ENCODE measurements around the gene MIER2.

MIER2 gene

GRCh38 chr19:309206-309565 is 35.4 kb downstream of the MIER2 start:
- Histone ChIP-seq H3K9ac (no peak overlapping the region), H3K4me2 (no peak overlapping the region), H3K27me3 (no peaks in the 10 kb centered on the region), H3K27ac (no peak overlapping the region), H3K4me3 (no peak overlapping the region), H4K20me1 (peaks cover 0 to 38% (median 0%) of the 10 kb centered on the region in 11 experiments; a peak in 7 of 22 replicates), H3K4me1 (peaks cover 0 to 8% (median 2%) of the 10 kb centered on the region in 10 experiments; a peak in 4 of 20 replicates), H3K9me3 (replicated peaks in 1 of 11) (no peaks in the 10 kb centered on the region), H3K36me3 (peaks cover 20 to 81% (median 46%) of the 10 kb centered on the region in 11 experiments; a peak in 21 of 22 replicates)
- no peak for TF ChIP-seq Cebpa-rat (IDR thresholded peaks at IDR 0.05)

DNA sequence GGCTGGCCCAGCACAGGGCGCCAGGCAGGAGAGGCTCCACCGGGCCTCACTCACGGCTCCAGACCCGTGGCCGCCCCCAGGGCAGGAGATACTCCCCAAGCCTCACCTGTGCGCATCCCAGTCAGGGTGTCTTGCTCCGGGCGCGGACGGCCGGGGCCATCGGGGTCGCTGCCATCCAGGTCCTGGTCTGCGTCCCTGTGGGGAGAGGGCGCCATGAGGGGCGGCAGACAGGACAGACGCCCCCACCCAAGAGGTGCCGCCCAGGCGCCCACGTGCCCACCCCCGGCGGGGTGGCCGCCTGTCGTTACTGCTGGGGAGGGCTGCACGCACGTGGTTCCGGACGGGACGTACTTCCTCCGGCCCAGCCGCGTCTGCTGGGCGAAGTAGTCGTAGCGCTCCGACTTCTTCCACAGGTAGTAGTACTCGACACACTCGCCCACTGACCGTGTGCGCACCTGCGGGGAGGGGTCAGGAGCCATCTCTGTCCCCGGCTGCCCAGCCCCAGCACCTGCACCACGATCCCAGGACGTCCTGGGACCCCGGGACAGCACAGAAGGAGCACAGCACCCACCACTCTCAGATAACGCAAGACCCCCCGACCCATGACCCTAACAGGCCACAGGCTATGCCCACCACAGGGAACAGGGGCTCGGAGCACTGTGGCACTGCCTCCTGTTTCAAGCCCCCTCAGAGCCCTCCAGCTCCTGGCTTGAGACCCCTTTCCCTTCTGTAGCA is 36.0 kb downstream of the MIER2 start:
- Histone ChIP-seq H3K4me3 (no peak overlapping the region), H3K9me3 (replicated peaks in 1 of 11) (no peaks in the 10 kb centered on the region), H3K27me3 (no peaks in the 10 kb centered on the region), H3K4me2 (no peak overlapping the region), H3K27ac (no peak overlapping the region), H3K36me3 (peaks cover 20 to 76% (median 44%) of the 10 kb centered on the region in 11 experiments; a peak in 21 of 22 replicates), H3K4me1 (peaks cover 0 to 4% (median 1%) of the 10 kb centered on the region in 10 experiments; a peak in 4 of 20 replicates), H3K9ac (no peak overlapping the region), H4K20me1 (peaks cover 0 to 38% (median 0%) of the 10 kb centered on the region in 11 experiments; a peak in 7 of 22 replicates)
- TF ChIP-seq Cebpa-rat (IDR thresholded peaks at IDR 0.05), result no peak

- Histone ChIP-seq H3K27me3 (no peaks in the 10 kb centered on the region), H3K27ac (no peak overlapping the region), H4K20me1 (peaks cover 0 to 38% (median 0%) of the 10 kb centered on the region in 11 experiments; a peak in 6 of 22 replicates), H3K4me2 (no peak overlapping the region), H3K4me3 (no peak overlapping the region), H3K4me1 (no peaks in the 10 kb centered on the region), H3K9ac (no peak overlapping the region), H3K36me3 (peaks cover 20 to 69% (median 44%) of the 10 kb centered on the region in 11 experiments; a peak in 21 of 22 replicates), H3K9me3 (replicated peaks in 1 of 11) (no peaks in the 10 kb centered on the region)
- no peak for TF ChIP-seq Cebpa-rat (IDR thresholded peaks at IDR 0.05)
Observed at GRCh38 chr19:307793-308420, 36.7 kb downstream of the MIER2 start.

DNA sequence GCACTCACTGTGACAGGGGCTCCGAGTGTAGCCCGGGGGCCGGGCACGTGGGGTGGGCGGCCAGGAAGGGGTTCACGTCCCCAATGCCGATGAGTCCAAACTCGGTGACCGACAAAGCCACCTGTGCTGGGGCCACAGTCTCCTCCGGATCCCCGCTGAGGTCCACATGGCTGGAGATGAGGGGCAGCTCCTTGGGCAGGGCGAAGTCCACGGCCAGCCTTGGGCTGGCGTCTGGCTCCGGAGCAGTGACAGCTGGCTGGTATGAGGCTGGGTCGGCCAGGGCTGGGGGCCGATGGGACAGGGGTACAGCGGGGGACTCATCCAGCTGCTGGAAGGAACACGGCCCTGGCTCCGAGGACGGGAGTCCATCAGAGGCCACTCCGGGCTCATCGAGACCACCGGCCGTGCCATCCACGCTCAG is 37.5 kb downstream of the MIER2 start:
- no peaks in the 10 kb centered on the region for H3K4me1 ChIP-seq
- no peak overlapping the region for H3K9ac ChIP-seq
- TF ChIP-seq Cebpa-rat (IDR thresholded peaks at IDR 0.05), result no peak
- peaks cover 0 to 38% (median 0%) of the 10 kb centered on the region in 11 experiments; a peak in 6 of 22 replicates for H4K20me1 ChIP-seq
- no peak overlapping the region for H3K27ac ChIP-seq
- no peak overlapping the region for H3K4me2 ChIP-seq
- peaks cover 20 to 69% (median 44%) of the 10 kb centered on the region in 11 experiments; a peak in 21 of 22 replicates for H3K36me3 ChIP-seq
- H3K9me3 ChIP-seq (replicated peaks in 1 of 11), result no peaks in the 10 kb centered on the region
- H3K27me3 ChIP-seq, result no peaks in the 10 kb centered on the region
- no peak overlapping the region for H3K4me3 ChIP-seq

GRCh38 chr19:306151-306900 is 38.3 kb downstream of the MIER2 start:
- TF ChIP-seq Cebpa-rat (IDR thresholded peaks at IDR 0.05), result no peak
- Histone ChIP-seq H3K4me1 (no peaks in the 10 kb centered on the region), H3K4me3 (no peak overlapping the region), H3K9ac (no peak overlapping the region), H3K27me3 (no peaks in the 10 kb centered on the region), H3K27ac (no peak overlapping the region), H3K9me3 (replicated peaks in 1 of 11) (no peaks in the 10 kb centered on the region), H3K36me3 (peaks cover 19 to 61% (median 38%) of the 10 kb centered on the region in 11 experiments; a peak in 21 of 22 replicates), H4K20me1 (peaks cover 0 to 30% (median 0%) of the 10 kb centered on the region in 11 experiments; a peak in 6 of 22 replicates), H3K4me2 (no peak overlapping the region)

GRCh38 chr19:305240-306150 is 39.1 kb downstream of the MIER2 start:
- Histone ChIP-seq H3K9ac (no peak overlapping the region), H3K36me3 (peaks cover 18 to 53% (median 33%) of the 10 kb centered on the region in 11 experiments; a peak in 21 of 22 replicates), H3K27ac (no peak overlapping the region), H3K4me2 (no peak overlapping the region), H3K4me1 (no peaks in the 10 kb centered on the region), H3K4me3 (no peak overlapping the region), H4K20me1 (peaks cover 0 to 23% (median 0%) of the 10 kb centered on the region in 11 experiments; a peak in 6 of 22 replicates), H3K27me3 (no peaks in the 10 kb centered on the region), H3K9me3 (replicated peaks in 1 of 11) (no peaks in the 10 kb centered on the region)
- TF ChIP-seq Cebpa-rat (IDR thresholded peaks at IDR 0.05), result no peak

- Histone ChIP-seq H3K27ac (no peak overlapping the region), H4K20me1 (peaks cover 0 to 5% (median 0%) of the 10 kb centered on the region in 11 experiments; a peak in 2 of 22 replicates), H3K4me3 (no peak overlapping the region), H3K9ac (no peak overlapping the region), H3K4me1 (peaks cover 0 to 11% (median 0%) of the 10 kb centered on the region in 10 experiments; a peak in 3 of 20 replicates), H3K27me3 (peaks cover 16 to 35% (median 27%) of the 10 kb centered on the region in 11 experiments; a peak in 21 of 22 replicates), H3K9me3 (replicated peaks in 1 of 11) (peaks cover 0 to 11% (median 0%) of the 10 kb centered on the region in 11 experiments; a peak in 4 of 22 replicates), H3K36me3 (no peaks in the 10 kb centered on the region), H3K4me2 (peak overlapping the region in 2 of 11 experiments; percentile 4 to 43; a peak in 1 of 22 replicates)
- TF ChIP-seq Cebpa-rat (IDR thresholded peaks at IDR 0.05), result no peak
Observed at GRCh38 chr19:296476-297225, 47.9 kb downstream of the MIER2 start.

Data from BLaER1 treated with 17β-estradiol and CSF1 and Interleukin-3, amounts not matched to agents 10 nM and 100 nM (cell line).